Heart left ventricle (tissue), 16 donors: ENCODE measurements around the gene NEDD4L. TPM values are rescaled to one million over a fixed set of nuclear protein-coding genes. Genes with fewer than 3 reads are reported as not detected.

Source experiments
- ATAC-seq, 4 donors: fragments of 200-7000 bp; cut with Tn5 transposase; one replicate each; pipeline ENCODE4 v1.9.1; 2020 to 2022; ENCODE audit warnings: moderate library complexity in 4 of 4, mild to moderate bottlenecking in 3 of 4, moderate number of reproducible peaks in 1 of 4
- DNase-seq, 5 donors: peaks; one replicate each; pipeline ENCODE4 v3.0.0-alpha.2; 2020
- H3K27ac ChIP-seq, 12 donors: fragments of 200-600 bp; sonication (generic) in 4 of 12; one replicate each; pipeline versions ENCODE4 v1.5.0 to v1.8.0; 2016 to 2022; ENCODE audit warnings: mild to moderate bottlenecking in 2 of 12
- H3K27me3 ChIP-seq, 9 donors: fragments of 200-600 bp; sonication (generic) in 2 of 9; one replicate each; pipeline versions ENCODE4 v1.5.1 to v1.8.0; 2016 to 2022; ENCODE audit warnings: mild to moderate bottlenecking in 3 of 9
- H3K36me3 ChIP-seq, 9 donors: fragments of 200-600 bp; sonication (generic) in 2 of 9; one replicate each; pipeline versions ENCODE4 v1.5.0 to v1.8.0; 2018 to 2022; ENCODE audit warnings: mild to moderate bottlenecking in 2 of 9
- H3K4me1 ChIP-seq, 12 donors: fragments of 200-600 bp; sonication (generic) in 4 of 12; one replicate each; pipeline versions ENCODE4 v1.5.0 to v1.8.0; 2016 to 2022; ENCODE audit warnings: mild to moderate bottlenecking in 3 of 12
- H3K4me3 ChIP-seq, 12 donors: fragments of 200-600 bp; sonication (generic) in 4 of 12; one replicate each; pipeline versions ENCODE4 v1.5.0 to v1.8.0; 2017 to 2022; ENCODE audit warnings: mild to moderate bottlenecking in 9 of 12, moderate library complexity in 4 of 12
- H3K9me3 ChIP-seq, 12 donors: fragments of 200-600 bp; sonication (generic) in 4 of 12; one replicate each; pipeline versions ENCODE4 v1.5.0 to v1.8.0; 2016 to 2022; ENCODE audit warnings: mild to moderate bottlenecking in 1 of 12
- CTCF ChIP-seq, 12 donors: fragments of 200-600 bp; sonication (generic) in 4 of 12; IDR thresholded peaks; one replicate each; pipeline versions ENCODE4 v1.5.0 to v1.8.0; 2018 to 2022; ENCODE audit warnings: antibody characterized with exemption in 12 of 12, mild to moderate bottlenecking in 5 of 12
- POLR2A ChIP-seq, 2 donors: fragments of 450-650 bp; IDR thresholded peaks; one replicate each; pipeline ENCODE4 v1.6.1; 2017; ENCODE audit warnings: antibody characterized with exemption in 2 of 2, mild to moderate bottlenecking in 2 of 2, moderate library complexity in 2 of 2
- WGBS, 4 donors: extraction: QIAGEN DNeasy Blood & Tissue Kit in 2 of 4; methylation state at CpG; one replicate each; pipeline versions ENCODE4 v1.1.5 to v1.1.7; 2013 to 2018; 5-methylcytosine and 5-hydroxymethylcytosine counted together
- intact Hi-C, 10 donors: fragments of 100-400 bp; cut with DNase I; formaldehyde crosslinking; loops; one replicate each; pipeline versions ENCODE4 v1.11.1 to v1.14.2; 2022
- polyA plus RNA-seq, 2 donors: library from polyadenylated mRNA; stranded (reverse); fragments of 200-250 nt; gene quantifications; one replicate each; pipeline ENCODE4 v1.2.3, GENCODE V29; 2013
- total RNA-seq, 9 donors: library from RNA; depleted of rRNA in 2 of 9; stranded (reverse); fragments of >200 nt in 2 of 9; fragmentation: NEBNext Ultra II Directional in 3 of 9; extraction: Animal tissue kit (Norgen Biotek cat#: 25700) in 3 of 9; gene quantifications; one replicate each; pipeline versions ENCODE4 v1.1.0 to v1.2.4, GENCODE V29; 2016 to 2023
- donor health status: ischemic (EF 13 %, LVEDD 7.1; RV severe dilation, severe dysfunction).
- donor health status: healthy with polysubstance abuse.
- donor health status: DM: no; HTN: yes; CAD: no.
- donor health status: DM: no; HTN: no; CAD: no.
- donor health status: ischemic (EF 25% LVEDD 6.9; RV normal size, moderate dysfunction).
- donor health status: ischemic (EF 25% LVEDD 5.7; RV mildly dilated, moderate dysfunction).
- donor health status: healthy.
- donor health status: DM: yes; HTN: yes; CAD: no.
- donor health status: ischemic (EF 35%, LVEDD 5.7; RV mildly dilated, moderate dysfunction).
- donor health status: nonischemic (EF 11% LVEDD 7.7; RV severe dilation, severe dysfunction).
- donor health status: DM: yes; HTN: yes; CAD: no.
- donor health status: PGD.
- donor health status: ischemic (EF 29% LVEDD 5.4; RV normal size, mild dysfunction).
- donor health status: nonischemic (EF 23%, LVEDD 6.1; RV moderate dilation, normal function).

NEDD4L gene
- total and polyA plus RNA-seq, 11 donors = 14.7 to 64.1 (median 51.7) TPM

DNA sequence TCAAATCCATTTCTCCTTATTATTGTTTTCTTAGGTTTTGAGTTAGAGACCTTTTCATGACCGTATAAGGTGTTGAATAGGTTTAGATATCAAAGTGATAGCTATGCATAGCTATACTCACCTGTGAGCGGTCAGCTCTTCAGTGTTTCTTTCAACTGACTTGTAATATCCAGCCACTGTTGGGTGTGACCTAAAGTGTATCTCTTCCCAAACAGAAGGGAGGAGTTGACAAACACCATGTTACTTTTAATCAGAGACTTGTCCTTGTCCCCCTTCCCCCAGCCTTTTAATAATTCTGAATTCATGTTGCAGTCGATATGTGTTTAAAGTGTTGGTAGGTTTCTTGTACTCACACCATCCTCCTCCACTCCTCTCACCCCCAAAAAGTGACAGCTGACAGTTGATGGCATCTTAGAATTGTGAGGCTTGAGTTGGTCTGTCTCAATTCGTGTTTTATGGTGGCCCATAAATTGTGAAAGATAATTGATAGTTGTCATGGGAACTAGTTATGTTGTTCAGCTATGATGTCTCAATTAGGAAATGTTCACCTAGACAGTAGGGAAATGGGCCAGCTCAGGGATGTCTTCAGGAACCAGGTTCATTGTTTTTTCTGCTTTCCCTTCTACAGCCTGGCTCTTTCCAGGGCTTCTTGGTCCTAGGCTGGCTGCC is 12.0 kb downstream of the NEDD4L start:
- 92 to 94% (median 93%) methylated on average over 4 of the region's 4 CpGs for WGBS, 4 donors
- intact Hi-C loops = loop anchor here in 1 of 10 donors (5.0 kb wide), 1 partner anchor 51 kb away; no protein-coding TSS in a partner anchor
- Histone ChIP-seq H3K36me3 (no peaks in the 10 kb centered on the region), H3K4me3 (no peak overlapping the region), H3K4me1 (peaks cover 0 to 4% (median 0%) of the 10 kb centered on the region in 12 donors), H3K27ac (no peak overlapping the region), H3K27me3 (no peaks in the 10 kb centered on the region), H3K9me3 (no peaks in the 10 kb centered on the region)
- no peak for DNase-seq
- ATAC-seq = no peak
- TF ChIP-seq POLR2A (IDR thresholded peaks at IDR 0.05) (no peak), CTCF (IDR thresholded peaks at IDR 0.05) (no peak)

DNA sequence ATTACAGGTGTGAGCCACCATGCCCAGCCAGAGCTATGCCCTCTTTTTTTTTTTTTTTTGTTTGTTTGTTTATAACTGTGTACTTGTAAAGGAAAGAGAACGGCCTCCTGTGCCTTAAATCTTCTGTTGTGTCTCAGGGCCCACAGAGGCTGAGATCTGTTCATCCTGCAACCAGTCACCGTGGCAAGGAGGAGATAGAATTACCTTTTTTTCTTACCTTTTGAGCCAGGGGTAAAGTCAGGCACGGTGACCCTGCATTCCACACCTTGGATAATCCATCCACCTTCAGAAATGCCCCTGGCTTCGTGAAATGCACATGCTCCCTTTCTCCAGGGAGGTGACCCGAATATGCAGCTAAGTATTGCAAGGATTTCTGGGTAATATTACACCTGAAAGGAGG is 12.8 kb downstream of the NEDD4L start:
- TF ChIP-seq POLR2A (IDR thresholded peaks at IDR 0.05) (no peak), CTCF (IDR thresholded peaks at IDR 0.05) (no peak)

DNA sequence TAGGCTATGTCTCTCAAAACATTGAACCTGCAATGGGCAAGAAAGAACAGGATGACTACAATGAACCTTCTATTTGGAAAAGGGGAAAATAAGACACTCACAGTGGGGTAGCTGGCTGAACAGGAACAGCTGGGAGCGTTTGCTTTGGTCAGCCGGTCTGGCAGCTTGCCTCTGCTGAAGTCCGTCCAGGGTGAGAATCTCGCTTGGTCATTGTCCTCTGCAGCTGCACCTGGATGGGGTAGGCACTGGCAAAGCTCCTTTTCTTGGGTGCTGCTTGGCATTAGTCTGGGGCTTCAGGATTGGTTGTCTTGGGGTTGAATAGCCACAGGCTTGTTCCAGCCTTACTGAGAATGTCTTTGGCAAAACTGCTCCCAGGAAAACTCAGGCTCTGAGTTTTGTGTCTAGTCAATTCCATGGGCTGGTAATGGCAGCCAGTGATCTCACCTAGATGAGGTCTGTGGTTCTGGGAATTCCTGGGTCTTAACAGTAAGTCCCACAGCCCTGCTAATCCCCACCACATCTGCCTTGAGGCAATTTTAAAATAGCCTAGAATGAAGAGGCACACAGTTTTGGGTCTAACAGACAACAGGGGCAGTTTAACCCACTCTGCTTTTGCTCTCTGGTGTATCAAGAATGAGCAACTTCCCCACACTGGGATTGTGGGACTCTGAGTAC is 13.4 kb downstream of the NEDD4L start:
- H3K27ac ChIP-seq = no peak overlapping the region
- TF ChIP-seq CTCF (IDR thresholded peaks at IDR 0.05) (no peak), POLR2A (IDR thresholded peaks at IDR 0.05) (no peak)
- H3K9me3 ChIP-seq = no peaks in the 10 kb centered on the region
- no peaks in the 10 kb centered on the region for H3K27me3 ChIP-seq
- 65 to 94% (median 71%) methylated on average over 4 of the region's 4 CpGs for WGBS, 4 donors
- H3K4me3 ChIP-seq = no peak overlapping the region
- ATAC-seq (no peak), DNase-seq (no peak)
- intact Hi-C loops = loop anchor here in 1 of 10 donors (5.0 kb wide), 1 partner anchor 50 kb away; no protein-coding TSS in a partner anchor
- H3K36me3 ChIP-seq = no peaks in the 10 kb centered on the region
- no peaks in the 10 kb centered on the region for H3K4me1 ChIP-seq

More for the DNA sequence above, 12.8 kb downstream of the NEDD4L start:
- ATAC-seq = no peak
- Histone ChIP-seq H3K27me3 (no peaks in the 10 kb centered on the region), H3K36me3 (no peaks in the 10 kb centered on the region), H3K9me3 (no peaks in the 10 kb centered on the region), H3K4me3 (no peak overlapping the region), H3K27ac (no peak overlapping the region), H3K4me1 (peaks cover 0 to 4% (median 0%) of the 10 kb centered on the region in 12 donors)
- no peak for DNase-seq
- intact Hi-C loops = loop anchor here in 1 of 10 donors (5.0 kb wide), 1 partner anchor 50 kb away; no protein-coding TSS in a partner anchor
- 88 to 94% (median 92%) methylated on average over 5 of the region's 5 CpGs for WGBS, 4 donors

GRCh38 chr18:58058720-58059119 is 14.7 kb downstream of the NEDD4L start:
- DNase-seq (no peak), ATAC-seq (no peak)
- WGBS, 4 donors = 28 to 93% (median 47%) methylated on average over 3 of the region's 3 CpGs
- Histone ChIP-seq H3K4me3 (no peak overlapping the region), H3K27me3 (no peaks in the 10 kb centered on the region), H3K4me1 (no peaks in the 10 kb centered on the region), H3K27ac (no peak overlapping the region), H3K9me3 (no peaks in the 10 kb centered on the region), H3K36me3 (no peaks in the 10 kb centered on the region)
- no peak for TF ChIP-seq POLR2A (IDR thresholded peaks at IDR 0.05)
- TF ChIP-seq CTCF (IDR thresholded peaks at IDR 0.05) = no peak
- intact Hi-C loops = loop anchor here in 1 of 10 donors (5.0 kb wide), 1 partner anchor 49 kb away; no protein-coding TSS in a partner anchor
